ENCODE data around the gene FRAT2.
"Not testable (repeated sequence)": the region's sequence is repeated elsewhere in the genome, so short reads cannot be mapped to it uniquely, and the experiment has no call there.

FRAT2 gene

DNA sequence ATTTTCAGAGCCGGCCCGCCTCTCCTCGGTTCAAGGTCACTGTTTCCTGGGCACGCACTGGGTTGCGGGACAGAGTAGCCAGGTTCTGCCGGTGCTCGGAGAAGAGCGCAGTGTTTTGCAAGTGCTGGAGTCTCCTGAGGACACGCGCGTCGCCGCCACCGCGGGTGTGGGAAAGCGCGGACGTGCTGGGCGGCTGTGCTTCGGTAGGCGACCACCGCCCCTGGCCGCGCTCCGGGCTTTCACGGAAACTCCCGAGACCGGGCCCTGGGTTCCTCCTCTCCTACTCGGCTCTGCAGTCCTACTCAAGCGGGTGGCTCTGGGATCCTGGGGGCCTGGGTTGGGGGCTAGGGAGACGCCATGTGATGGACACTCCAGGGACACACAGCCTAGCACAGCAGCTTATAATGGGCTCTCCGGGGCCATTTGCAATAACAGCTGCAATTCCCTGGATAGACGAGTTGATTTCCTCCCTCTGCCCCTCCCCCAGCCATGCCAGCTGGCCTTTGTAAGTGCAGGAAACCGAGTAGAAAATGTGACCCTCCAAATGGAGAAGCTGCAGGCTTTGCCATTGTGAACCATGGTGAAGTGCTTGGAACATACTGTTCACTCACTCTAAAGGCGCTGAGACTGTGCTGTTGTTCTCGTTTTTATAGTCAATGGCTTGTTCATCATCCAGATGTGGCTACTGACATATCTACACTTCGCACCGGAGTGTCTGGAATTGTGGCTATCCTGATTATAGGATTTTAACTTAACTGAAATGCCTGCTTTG, 13.3 kb downstream of the FRAT2 start:
- no peak for DNase-seq

DNA sequence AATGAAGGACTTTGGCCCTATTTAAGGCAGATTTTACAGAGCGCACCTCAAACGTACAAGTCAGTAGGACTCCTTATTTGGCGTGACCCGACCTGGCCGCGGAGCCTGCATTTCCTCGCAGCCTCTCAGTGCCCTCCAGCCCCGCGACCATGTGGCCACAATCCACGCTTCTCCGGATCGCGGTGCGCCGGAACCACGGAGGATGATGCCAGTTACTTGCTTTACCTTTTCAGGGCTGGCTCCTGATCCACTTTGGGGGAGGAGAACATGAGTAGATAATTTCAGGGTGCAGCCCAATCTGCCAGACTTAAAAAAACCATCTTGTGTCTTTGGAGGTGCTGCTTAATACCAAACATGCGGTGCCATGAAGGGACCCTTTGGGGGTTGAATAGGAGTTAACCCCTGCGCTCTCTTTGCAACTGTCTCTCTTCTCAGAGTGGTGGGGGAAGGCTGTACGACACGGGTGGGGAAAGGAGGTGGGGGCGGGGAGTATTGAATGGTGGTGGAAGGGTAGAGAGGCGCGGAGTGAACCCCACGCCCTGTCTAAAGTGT, 14.0 kb downstream of the FRAT2 start:
- DNase-seq = no peak

DNA sequence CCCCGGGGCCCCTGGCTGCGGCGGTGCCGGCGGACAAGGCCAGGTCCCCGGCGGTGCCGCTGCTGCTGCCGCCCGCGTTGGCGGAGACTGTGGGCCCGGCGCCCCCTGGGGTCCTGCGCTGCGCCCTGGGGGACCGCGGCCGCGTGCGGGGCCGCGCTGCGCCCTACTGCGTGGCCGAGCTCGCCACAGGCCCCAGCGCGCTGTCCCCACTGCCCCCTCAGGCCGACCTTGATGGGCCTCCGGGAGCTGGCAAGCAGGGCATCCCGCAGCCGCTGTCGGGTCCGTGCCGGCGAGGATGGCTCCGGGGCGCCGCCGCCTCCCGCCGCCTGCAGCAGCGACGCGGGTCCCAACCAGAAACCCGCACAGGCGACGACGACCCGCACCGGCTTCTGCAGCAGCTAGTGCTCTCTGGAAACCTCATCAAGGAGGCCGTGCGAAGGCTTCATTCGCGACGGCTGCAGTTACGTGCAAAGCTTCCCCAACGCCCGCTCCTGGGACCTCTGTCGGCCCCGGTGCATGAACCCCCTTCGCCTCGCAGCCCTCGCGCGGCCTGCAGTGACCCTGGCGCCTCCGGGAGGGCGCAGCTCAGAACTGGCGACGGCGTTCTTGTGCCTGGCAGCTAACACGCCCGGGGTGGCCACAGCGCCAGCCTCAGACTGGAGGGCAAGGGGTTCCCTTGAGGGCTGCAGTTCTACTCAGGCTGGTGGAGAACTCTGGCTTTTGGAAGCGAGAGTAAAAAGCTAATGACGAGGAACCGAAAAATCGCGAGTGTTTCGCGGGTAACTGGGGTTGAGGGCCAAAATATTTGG, 14.7 kb downstream of the FRAT2 start:
- DNase-seq = no peak

DNA sequence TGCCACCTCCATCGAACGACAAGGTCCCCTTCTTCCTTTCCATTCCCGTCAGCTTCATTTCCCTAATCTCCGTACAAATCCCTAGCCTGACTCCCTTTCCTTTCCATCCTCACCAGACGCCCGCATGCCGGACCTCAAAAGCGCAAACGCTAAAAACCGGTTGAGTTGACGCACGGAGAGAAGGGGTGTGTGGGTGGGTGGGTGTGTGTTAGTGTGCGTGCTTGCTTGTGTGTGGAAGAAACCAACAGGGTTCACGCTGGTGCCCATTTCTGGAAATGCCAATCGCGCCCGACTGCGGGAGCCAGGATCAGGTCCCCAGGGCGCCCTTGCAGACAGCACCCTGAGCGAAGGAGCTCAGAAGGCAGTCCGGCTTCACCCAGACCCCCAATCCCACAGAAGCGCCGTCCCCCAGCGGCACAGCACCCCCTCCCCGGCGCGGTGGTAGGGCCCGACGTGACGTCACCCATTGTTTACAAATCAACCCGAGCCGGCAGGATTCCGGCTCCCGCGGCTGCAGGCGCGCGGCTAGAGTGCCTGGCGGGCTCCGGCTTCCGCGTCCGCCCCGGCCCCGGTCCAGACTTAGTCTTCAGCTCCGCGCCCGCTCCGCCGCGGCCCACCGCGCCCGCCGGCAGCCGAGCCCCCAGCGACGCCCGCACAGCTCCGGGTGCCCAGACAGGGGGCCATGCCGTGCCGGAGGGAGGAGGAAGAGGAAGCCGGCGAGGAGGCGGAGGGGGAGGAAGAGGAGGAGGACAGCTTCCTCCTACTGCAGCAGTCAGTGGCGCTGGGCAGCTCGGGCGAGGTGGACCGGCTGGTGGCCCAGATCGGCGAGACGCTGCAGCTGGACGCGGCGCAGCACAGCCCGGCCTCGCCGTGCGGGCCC, 15.5 kb downstream of the FRAT2 start, which contains the start of gene FRAT1:
TSS of gene FRAT1 (plus strand) at position 500 of the 880 bp plus-strand sequence. CDS start at position 683, 183 bp downstream.
- DNase-seq = peak; percentile 47

DNA sequence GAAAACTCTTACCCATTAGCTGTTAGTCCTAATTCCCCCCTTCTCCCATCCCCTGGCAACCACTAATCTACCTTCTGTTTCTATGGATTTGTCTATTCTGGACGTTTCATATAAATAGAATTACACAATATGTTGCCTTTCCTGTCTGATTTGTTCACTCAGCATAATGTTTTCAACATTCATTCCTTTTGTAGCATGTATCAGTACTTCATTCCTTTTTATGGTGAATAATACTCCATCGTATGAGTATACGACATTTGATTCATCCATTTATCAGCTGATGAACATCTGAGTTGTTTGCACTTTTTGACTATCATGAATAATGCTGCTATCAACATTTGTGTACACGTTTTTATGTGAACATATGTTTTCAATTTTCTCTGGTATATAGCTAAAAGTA, 19.9 kb downstream of the FRAT2 start:
- no peak for DNase-seq

DNA sequence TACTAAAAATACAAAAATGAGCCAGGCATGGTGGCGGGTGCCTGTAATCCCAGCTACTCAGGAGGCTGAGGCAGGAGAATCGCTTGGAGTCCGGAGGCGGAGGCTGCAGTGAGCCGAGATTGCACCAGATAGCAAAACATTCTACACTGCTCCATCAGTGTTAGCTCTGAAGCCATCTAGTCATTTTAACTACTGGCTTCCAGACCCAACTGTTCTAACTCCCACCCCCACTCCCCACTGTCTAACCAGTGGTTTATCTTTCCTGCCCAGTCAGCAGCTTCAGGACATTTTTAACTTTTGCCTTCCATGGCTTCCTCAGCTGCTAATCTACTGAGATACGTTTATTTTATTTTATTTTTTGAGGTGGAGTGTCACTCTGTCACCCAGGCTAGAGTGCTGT, 21.6 kb downstream of the FRAT2 start:
- DNase-seq = no peak

DNA sequence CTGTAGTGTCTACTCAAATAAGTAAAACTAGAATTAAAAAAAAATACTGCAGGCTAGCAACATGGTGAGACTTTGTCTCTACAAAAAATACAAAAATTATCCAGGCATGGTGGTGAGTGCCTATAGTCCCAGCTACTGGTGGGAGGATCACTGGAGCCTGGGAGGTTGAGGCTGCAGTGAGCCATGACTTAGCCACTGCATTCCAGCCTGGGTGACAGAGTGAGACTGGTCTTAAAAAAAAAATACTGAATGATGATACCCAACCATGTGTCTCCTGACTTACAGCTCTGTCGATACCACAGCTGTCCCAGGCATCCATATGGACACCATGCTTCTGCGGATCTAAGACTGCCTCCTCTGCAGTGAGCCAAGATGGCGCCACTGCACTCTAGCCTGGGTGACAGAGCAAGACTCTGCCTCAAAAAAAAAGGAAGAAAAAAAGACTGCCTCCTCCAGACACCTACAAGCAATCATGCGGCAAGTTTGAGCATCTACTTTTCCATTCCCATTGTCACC, 23.4 kb downstream of the FRAT2 start:
- no peak for DNase-seq

DNA sequence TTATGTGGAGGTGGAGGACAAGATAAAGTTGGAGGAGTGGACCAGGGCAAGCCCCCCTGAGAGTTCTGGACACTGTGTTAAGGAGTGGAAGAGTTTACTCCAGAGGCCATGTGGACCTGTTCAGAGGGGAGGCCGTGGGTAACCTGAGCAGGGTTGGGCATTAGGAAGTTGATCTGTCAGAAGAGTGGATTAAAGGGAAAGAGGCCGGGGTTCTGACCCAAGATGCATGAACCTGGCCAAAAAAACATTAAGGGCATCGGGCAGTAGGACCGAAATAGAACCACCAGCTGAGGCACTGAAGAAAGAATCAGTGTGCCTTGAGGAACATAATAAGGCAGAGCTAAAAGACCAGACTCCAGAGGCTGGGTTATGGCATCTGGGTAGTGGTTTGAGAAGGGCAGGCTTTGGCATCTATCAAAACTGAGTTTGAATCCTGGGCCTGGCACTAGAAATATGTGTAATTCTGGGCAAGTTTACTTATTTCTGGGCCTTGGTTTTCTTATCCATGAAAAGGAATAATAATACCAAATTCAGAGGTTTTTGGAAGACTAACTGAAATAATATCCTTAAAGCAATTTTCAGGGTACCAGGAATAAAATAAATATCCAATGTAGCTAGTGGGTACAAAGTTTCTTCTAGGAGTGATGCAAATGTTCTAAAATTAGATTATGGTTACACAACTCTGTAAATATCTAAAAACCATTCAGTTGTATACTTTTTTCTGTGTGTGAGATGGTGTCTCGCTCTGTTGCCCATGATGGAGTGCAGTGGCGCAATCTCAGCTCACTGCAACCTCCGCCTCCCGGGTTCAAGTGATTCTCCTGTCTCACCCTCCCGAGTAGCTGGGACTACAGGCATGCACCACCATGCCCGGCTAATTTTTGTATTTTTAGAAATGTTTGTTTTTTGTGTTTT, 26.4 kb downstream of the FRAT2 start:
- DNase-seq = no peak

DNA sequence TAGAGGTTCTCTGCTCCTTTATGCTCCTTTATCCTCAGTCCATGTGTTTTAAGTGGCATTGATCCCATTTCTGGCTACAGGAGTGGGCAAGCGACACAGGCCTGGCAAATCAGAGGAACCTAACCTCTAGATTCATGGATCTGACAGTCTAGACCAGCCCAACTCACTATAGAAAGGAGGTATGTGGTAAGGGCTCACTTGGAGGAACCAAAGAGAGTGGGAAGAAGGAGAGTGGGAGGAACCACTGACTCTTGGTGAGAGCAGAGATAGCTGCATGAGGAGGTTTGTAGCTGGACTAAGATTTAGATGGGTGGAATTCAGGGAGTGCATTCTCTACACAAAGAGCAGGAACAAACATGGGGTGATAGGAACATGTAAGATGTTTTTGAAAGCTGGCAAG, 27.1 kb downstream of the FRAT2 start:
- DNase-seq = no peak

DNA sequence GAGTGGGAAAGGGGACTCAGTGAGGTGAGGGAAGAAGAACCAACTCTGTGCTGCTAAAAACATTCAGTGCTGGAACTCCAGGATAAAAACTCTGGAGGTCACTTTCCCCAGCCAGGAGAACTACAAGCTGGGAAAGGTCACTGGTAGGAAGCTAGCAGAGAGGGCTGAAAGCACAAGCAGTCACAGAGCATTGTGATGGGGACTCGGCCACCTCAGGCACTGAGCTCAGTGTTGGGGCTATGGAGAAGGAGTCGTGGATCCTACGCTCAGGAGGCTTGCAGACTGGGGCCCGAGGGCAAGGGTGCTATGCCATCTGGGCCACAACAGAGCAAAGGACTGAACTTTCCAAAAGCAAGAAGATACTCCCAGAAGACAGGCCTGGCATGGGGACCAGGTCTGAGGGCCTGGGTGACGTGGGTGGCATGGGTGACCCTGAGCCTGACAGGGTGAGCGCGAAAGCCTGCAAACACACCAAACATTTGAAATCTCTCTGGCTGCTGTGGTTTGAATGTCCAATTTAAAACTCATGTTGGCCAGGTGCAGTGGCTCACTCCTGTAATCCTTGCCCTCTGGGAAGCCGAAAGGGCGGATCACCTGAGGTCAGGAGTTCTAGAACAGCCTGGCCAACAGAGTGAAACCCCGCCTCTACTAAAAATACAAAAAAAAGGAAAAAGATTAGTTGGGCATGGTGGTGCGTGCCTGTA, 32.3 kb downstream of the FRAT2 start:
- no peak for DNase-seq

DNA sequence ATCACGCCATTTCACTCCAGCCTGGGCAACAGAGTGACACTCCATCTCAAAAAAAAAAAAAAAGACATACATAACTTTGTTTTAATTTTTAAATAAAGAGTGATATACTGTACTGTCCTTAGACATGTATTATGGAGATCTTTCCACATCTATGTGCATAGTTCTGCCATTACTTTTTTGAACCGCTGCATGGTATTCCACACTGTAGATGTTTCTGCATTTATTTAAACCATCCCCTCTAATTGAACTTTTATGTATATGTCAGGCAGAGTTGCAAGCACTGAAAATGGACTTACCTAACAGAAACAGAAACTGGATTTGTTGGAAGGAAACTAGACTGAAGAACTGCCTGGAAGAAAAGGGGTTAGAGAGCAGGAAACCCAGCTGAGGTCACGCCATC, 33.5 kb downstream of the FRAT2 start:
- DNase-seq = no peak

DNA sequence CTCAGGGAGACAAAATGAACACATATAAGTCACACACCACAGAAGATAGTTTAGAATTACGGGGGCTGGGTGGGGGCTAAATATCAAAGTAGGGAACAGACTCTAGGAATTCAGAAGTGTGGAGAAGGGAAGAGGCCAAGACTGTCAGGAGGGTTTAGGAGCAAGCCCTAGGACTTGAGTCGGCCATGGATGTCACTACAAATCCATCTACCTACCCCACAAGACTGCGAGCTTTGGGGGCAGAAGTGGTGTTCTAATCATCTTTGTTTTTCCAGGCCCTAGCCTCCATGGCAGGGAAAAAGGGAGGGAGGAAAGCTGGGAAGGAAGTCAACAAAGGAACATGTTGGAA, 36.3 kb downstream of the FRAT2 start:
- DNase-seq = no peak

DNA sequence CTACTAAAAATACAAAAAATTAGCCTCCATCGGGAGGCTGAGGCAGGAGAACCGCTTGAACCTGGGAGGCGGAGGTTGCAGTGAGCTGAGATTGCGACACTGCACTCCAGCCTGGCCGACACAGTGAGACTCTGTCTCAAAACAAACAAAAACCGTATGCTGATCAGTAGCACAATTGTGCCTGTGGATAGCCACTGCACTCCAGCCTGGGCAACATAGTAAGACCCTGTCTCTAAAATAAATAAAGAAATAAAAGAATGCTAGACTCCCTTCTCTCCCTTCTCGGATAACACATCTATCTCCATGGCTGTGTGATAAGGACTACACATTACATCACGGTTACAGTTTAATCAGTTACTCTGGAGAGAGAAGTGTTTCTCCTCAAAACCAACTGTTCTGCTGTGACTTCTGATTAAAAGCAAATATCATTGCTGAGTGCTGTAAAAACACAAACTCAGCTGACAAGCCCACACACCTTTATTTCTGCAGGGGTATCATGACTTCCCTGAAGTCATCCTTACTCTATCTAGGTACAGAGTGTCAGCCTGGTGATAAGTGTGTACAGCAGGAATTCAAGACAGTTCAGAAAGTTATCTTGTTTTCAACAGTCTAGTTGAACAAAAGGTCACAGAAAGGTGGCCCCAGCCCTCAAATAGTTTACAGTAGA, 36.8 kb downstream of the FRAT2 start:
- no peak for DNase-seq

DNA sequence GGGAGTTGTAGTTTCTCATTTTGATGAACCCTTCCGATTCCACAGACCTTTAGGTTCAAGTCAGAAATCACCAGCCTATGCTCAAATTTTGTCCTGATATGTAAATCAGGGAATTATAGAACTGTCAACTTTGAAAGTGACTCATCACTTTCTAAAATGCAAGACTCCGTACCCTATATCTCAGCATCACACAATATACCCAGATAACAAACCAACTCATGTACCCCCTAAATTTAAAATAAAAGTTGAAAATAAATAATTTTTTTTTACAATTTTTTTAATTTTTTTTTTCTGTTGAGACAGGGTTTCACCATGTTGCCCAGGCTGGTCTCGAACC, 41.7 kb downstream of the FRAT2 start:
- no peak for DNase-seq

DNA sequence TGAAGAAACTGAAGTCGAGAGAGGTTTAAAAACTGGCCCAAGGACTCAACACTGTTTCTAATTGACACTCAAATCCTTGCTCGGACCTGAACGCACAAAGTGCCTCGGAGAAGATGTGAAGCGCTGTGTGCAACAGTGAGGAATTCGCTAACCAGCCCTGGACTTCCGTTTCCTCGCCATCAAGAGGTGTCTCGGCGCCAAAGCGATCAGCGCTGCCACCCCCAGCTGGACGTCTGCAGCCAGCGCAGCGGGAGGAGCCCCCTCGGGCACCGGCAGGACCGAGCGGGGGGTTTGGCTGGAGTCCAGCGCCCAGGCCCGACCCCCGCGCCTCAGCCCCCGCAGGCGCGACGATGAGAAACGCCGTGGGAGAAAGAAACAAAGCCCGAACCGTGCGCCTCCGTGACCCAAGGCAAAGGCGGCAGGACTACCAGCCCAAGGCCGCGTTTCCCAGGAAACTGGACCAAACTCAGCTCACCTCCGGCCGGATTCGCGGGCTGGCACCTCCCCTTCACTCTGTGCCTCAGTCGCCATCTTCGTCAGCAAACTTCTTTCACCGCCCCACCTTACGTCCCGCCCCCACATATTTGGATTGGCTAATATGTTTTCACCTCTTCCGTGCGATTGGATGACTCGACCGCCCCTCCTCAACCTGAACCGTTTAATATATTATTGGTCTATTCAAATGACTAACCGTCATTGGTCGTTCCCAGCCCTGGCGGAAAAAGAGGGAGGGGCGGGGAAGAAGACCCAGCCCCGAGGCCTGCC, 42.2 kb downstream of the FRAT2 start, which contains the start of gene ARHGAP19:
TSS of gene ARHGAP19 (minus strand) at position 541 of the 765 bp plus-strand sequence. CDS start at position 531, 10 bp downstream.
- peak; percentile 94 for DNase-seq

DNA sequence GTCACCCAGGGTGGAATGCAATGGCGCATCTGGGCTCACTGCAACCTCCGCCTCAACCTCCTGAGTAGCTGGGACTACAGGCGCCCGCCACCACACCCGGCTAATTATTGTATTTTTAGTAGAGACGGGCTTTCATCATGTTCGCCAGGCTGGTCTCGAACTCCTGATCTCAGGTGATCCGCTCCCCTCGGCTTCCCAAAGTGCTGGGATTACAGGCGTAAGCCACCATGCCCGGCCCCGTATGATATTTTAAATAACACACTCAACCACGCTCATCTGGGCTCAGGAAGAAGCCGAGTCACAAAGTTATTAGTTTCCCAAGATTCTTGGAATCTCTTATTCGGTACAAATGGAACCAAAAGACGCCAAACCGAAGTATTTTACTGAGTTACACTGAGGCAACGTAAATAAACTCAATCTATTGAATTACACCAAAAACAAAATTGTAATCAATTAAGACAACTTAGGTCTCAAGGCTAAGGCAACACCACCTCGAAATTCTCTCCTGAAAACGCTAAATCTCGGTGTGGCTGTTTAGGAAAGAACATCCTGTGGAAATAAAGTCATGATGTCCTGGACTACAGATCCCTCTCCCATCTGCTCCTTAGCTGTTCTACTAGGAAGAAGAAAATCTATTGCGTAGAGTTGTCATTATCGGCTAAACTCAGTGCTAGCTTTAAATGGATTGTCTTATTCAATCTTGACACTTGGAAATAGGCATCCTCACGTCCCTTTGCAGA, 43.0 kb downstream of the FRAT2 start:
- no peak for DNase-seq

DNA sequence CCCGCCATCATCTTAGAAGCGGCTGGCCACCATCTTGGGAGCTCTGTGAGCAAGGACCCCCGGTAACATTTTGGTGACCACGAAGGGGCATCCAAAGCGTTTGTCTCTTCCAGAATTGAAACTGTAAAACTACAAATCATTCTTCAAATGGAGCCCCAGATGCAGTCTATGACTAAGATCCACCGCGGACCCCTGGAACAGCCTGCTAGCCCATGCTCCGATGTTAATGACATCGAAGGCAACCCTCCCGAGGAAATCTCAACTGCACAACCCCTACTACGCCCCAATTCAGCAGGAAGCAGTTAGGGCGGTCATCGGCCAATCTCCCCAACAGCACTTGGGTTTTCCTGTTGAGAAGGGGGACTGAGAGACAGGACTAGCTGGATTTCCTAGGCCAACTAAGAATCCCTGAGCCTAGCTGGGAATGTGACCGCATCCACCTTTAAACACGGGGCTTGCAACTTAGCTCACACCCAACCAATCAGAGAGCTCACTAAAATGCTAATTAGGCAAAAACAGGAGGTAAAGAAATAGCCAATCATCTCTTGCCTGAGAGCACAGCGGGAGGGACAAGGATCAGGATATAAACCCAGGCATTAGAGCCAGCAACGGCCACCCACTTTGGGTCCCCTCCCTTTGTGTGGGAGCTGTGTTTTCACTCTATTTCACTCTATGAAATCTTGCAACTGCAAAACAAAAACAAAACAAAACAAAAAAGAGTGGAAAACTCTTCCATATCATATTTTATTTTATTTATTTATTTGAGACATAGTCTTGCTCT, 43.8 kb downstream of the FRAT2 start:
- not testable (repeated sequence) for DNase-seq

DNA sequence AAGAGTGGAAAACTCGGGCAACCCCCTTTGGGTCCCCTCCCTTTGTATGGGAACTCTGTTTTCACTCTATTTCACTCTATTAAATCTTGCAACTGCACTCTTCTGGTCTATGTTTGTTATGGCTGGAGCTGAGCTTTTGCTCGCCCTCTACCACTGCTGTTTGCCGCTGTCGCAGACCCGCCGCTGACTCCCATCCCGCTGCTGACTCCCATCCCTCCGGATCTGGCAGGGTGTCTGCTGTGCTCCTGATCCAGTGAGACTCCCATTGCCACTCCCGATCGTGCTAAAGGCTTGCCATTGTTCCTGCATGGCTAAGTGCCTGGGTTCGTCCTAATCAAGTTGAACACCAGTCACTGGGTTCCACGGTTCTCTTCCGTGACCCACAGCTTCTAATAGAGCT, 44.5 kb downstream of the FRAT2 start:
- DNase-seq = not testable (repeated sequence)

All from NCI-H748 treated with DMSO at 0.1 percent for 48 hours (cell line).